ENCODE measurements around the gene CD151.

Gene CD151

GRCh38 chr11:846496-847098 lies 13.8 kb downstream of the CD151 start:
- no peak for TF ChIP-seq CTCF (IDR thresholded peaks at IDR 0.05)

DNA sequence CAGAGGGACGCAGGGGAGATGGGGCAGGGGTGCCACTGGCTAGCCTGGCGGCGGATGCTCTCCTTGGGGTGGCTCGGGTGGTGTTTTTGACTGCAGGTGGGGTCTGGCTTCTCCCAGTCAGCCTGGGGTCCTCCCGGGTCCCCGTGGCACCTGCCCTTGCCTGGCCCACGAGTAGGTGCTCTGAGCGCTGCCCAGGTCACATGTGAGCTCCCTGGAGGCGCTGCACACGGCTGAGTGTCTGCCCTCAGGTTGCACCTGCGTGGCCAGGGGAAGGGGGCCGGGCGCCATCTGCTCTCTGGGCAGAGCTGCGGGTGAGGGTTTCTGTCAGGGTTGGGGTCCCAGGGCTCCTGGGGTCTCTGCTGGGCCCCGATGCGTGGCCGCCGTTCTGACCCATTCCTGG lies 15.1 kb downstream of the CD151 start:
- TF ChIP-seq CTCF (IDR thresholded peaks at IDR 0.05): no peak

DNA sequence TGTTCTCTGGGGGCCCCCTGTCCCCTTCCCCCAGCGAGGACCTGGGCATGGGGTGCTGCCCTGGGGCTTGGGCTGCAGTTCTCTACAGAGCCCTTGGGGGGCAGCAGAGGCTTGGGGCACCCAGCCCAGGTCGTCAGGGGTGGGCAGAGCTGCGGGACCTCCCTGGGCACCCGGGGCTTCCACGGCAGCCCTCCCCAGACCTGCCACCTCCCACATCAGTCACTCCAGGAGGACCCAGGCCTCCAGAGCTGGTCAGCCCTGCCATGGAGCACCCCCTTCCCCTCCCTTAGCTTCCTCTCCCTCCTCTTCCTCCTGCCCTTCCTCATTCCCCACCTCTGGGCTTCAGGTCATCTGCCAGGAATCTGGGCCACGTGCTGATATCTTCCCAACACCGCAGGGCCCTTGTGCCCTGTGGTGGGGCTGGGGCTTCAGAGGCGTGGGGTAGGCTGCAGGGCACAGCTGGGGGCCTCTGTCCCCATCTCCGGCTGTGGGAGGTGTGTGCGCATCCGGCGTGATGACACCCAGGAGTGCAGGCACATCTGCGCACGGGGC lies 15.7 kb downstream of the CD151 start:
- peak; percentile 93 for TF ChIP-seq CTCF (IDR thresholded peaks at IDR 0.05)

DNA sequence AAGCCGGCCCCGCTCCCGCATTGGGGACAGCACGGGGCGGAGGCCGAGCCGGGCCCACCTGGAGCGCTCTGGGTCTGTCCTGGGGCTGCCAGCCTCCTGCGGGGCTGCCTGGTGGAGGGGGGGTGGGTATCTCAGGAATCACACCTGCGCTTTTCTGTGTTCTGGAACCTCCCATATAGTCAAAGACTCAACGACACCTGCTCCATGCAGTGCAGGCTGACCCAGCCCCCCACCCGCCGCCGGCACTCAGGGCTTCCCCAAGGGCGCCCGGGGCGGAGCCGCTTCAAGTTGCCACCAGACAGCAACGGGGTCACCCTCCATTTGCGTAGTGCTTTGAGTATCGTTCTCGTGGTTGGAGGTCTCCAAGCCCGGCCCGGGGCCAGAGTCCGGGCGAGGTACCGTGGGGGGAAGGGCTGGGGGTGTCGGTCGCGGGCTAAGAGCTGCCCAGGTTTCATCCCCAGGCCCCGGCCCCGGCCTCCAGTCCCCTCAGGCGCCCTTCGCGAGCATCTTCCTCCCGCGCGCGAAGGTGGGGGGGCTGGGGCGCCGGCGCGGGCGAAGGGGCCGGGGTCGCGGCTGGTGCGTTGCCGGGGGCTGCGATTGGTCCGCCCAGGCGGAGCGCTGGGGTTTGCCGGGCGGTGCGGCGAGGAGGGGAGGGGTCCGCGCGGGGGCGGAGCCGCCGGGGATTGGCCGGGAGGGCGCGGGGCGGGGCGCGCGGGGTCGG lies 16.5 kb downstream of the CD151 start:
- TF ChIP-seq CTCF (IDR thresholded peaks at IDR 0.05): no peak

- TF ChIP-seq CTCF (IDR thresholded peaks at IDR 0.05): no peak
Measured at GRCh38 chr11:849951-850774, 17.4 kb downstream of the CD151 start.

GRCh38 chr11:850775-851763 lies 18.3 kb downstream of the CD151 start:
- TF ChIP-seq CTCF (IDR thresholded peaks at IDR 0.05): peak; percentile 9; the same call in 1 of the 2 replicates

Measured in LNCAP (cell line).